Nephron progenitor cell (in vitro differentiated cells): Measurements from ENCODE around the gene CEACAM8.
"Not testable (repeated sequence)": the region's sequence is repeated elsewhere in the genome, so short reads cannot be mapped to it uniquely, and the experiment has no call there.

Source experiments
- DNase-seq: peaks from one replicate; pipeline ENCODE4 v3.0.0; 2021
- H3K27ac Mint-ChIP-seq: 2 replicates; pipeline ENCODE4 v1.8.0; 2021; ENCODE audit warnings: mild to moderate bottlenecking, moderate library complexity, mixed read lengths
- H3K27me3 Mint-ChIP-seq: 2 replicates; pipeline ENCODE4 v1.8.0; 2021; ENCODE audit warnings: mild to moderate bottlenecking, low read depth, mixed read lengths; ENCODE audit not compliant: poor library complexity
- H3K36me3 Mint-ChIP-seq: 2 replicates; pipeline ENCODE4 v1.8.0; 2021; ENCODE audit warnings: low read depth, mixed read lengths
- H3K4me1 Mint-ChIP-seq: 2 replicates; pipeline ENCODE4 v1.8.0; 2021; ENCODE audit warnings: mixed read lengths
- H3K4me3 Mint-ChIP-seq: 2 replicates; pipeline ENCODE4 v1.8.0; 2021; ENCODE audit warnings: mild to moderate bottlenecking, moderate library complexity, mixed read lengths
- H3K9me3 Mint-ChIP-seq: 2 replicates; pipeline ENCODE4 v1.8.0; 2021; ENCODE audit warnings: mild to moderate bottlenecking, moderate library complexity, mixed read lengths
- TF ChIP-seq, protein P1 (sequence below): fragments of 200-600 bp; sonication (generic); IDR thresholded peaks from 2 replicates; pipeline ENCODE4 v1.5.0; 2021; ENCODE audit warnings: antibody characterized with exemption

Gene CEACAM8

DNA sequence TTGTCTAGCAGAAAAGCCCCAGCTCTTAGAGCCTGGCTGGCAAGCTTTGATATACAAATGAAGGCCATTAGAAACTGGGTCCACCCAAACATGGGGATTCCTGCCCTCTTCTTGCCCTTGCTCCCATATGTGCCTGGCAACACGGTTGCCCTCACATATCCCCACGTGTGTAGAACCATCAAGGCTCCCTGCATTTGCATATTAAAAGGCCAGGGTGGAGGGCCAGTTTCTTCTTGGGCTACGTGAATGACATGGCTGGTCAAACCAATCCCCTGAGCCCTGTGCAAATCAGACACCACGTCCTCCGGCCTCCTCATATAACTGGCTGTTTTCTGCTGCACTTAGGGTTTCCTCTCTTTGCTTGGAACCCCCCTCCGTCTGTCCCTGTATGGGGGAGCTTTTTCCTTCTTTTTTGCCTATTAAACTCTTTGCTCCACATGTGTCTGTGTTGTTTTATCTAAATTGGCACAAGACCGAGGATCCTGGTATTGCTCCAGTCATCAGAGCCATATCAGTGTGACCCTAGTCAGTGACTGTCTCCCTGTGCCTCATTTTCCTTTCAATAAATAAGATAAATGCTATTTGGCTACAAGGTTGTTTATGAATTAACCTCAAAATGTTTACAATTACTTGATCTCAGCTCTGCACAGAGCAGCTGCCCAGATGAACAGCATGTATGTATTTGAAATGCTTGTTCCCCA, 36.1 kb downstream of the CEACAM8 start:
- H3K27ac Mint-ChIP-seq = no peak overlapping the region
- H3K4me3 Mint-ChIP-seq = no peak overlapping the region
- H3K27me3 Mint-ChIP-seq = peaks cover 15% of the 10 kb centered on the region
- TF ChIP-seq, protein P1, sequence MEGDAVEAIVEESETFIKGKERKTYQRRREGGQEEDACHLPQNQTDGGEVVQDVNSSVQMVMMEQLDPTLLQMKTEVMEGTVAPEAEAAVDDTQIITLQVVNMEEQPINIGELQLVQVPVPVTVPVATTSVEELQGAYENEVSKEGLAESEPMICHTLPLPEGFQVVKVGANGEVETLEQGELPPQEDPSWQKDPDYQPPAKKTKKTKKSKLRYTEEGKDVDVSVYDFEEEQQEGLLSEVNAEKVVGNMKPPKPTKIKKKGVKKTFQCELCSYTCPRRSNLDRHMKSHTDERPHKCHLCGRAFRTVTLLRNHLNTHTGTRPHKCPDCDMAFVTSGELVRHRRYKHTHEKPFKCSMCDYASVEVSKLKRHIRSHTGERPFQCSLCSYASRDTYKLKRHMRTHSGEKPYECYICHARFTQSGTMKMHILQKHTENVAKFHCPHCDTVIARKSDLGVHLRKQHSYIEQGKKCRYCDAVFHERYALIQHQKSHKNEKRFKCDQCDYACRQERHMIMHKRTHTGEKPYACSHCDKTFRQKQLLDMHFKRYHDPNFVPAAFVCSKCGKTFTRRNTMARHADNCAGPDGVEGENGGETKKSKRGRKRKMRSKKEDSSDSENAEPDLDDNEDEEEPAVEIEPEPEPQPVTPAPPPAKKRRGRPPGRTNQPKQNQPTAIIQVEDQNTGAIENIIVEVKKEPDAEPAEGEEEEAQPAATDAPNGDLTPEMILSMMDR = no peak
- peaks cover 10% of the 10 kb centered on the region for H3K9me3 Mint-ChIP-seq
- no peak for DNase-seq
- peaks cover 5% of the 10 kb centered on the region for H3K36me3 Mint-ChIP-seq
- H3K4me1 Mint-ChIP-seq = peaks cover 28% of the 10 kb centered on the region

GRCh38 chr19:42557386-42557871, 37.3 kb downstream of the CEACAM8 start:
- not testable (repeated sequence) for DNase-seq, H3K27ac Mint-ChIP-seq, H3K4me3 Mint-ChIP-seq, H3K36me3 Mint-ChIP-seq, H3K9me3 Mint-ChIP-seq
- Mint-ChIP-seq H3K27me3 (peaks cover 13% of the 10 kb centered on the region), H3K4me1 (peaks cover 28% of the 10 kb centered on the region)

- H3K27ac Mint-ChIP-seq = peak overlapping the region; percentile 87
- no peak overlapping the region for H3K4me3 Mint-ChIP-seq
- no peak for DNase-seq
- H3K9me3 Mint-ChIP-seq = peaks cover 17% of the 10 kb centered on the region
- H3K36me3 Mint-ChIP-seq = peaks cover 5% of the 10 kb centered on the region
- TF ChIP-seq, protein P1 = no peak
- H3K4me1 Mint-ChIP-seq = peaks cover 28% of the 10 kb centered on the region
- H3K27me3 Mint-ChIP-seq = peaks cover 8% of the 10 kb centered on the region
Measured at GRCh38 chr19:42555801-42556200, 38.9 kb downstream of the CEACAM8 start.

- Mint-ChIP-seq H3K4me1 (peaks cover 28% of the 10 kb centered on the region), H3K9me3 (peaks cover 18% of the 10 kb centered on the region), H3K4me3 (no peak overlapping the region), H3K27me3 (peaks cover 4% of the 10 kb centered on the region), H3K36me3 (peaks cover 5% of the 10 kb centered on the region), H3K27ac (peak overlapping the region; percentile 87)
- TF ChIP-seq, protein P1 = no peak
- DNase-seq = no peak
Measured at GRCh38 chr19:42555317-42555716, 39.4 kb downstream of the CEACAM8 start.

GRCh38 chr19:42554046-42554575, 40.6 kb downstream of the CEACAM8 start:
- no peak overlapping the region for H3K27ac Mint-ChIP-seq
- TF ChIP-seq, protein P1 = no peak
- H3K4me3 Mint-ChIP-seq = no peak overlapping the region
- peaks cover 1% of the 10 kb centered on the region for H3K27me3 Mint-ChIP-seq
- peaks cover 9% of the 10 kb centered on the region for H3K36me3 Mint-ChIP-seq
- DNase-seq = no peak
- peaks cover 28% of the 10 kb centered on the region for H3K4me1 Mint-ChIP-seq
- peaks cover 30% of the 10 kb centered on the region for H3K9me3 Mint-ChIP-seq

- no peak for DNase-seq
- TF ChIP-seq, protein P1 = no peak
- Mint-ChIP-seq H3K9me3 (peaks cover 36% of the 10 kb centered on the region), H3K4me3 (no peak overlapping the region), H3K27me3 (peaks cover 4% of the 10 kb centered on the region), H3K36me3 (peaks cover 9% of the 10 kb centered on the region), H3K4me1 (peaks cover 28% of the 10 kb centered on the region), H3K27ac (no peak overlapping the region)
Measured at GRCh38 chr19:42553292-42554045, 41.3 kb downstream of the CEACAM8 start.
